HUES48 (cell line): ENCODE data around the gene ZDHHC8.

Experiments
- H3K27ac ChIP-seq: one replicate; pipeline ENCODE4 v1.7.0; 2013; ENCODE audit warnings: low read depth, low read length, inconsistent platforms
- H3K27me3 ChIP-seq: 2 replicates; pipeline ENCODE4 v1.6.1; 2013; ENCODE audit warnings: mild to moderate bottlenecking, low read length; ENCODE audit not compliant: control insufficient read depth, insufficient read depth
- H3K36me3 ChIP-seq: 2 replicates; pipeline ENCODE4 v1.6.1; 2013; ENCODE audit warnings: low read length; ENCODE audit not compliant: control insufficient read depth, insufficient read depth
- H3K4me1 ChIP-seq: 2 replicates; pipeline ENCODE4 v1.6.1; 2013; ENCODE audit warnings: mild to moderate bottlenecking, low read length; ENCODE audit not compliant: control insufficient read depth, insufficient read depth
- H3K4me3 ChIP-seq: 2 replicates; pipeline ENCODE4 v1.5.1; 2013; ENCODE audit warnings: mild to moderate bottlenecking, low read depth, low read length
- H3K9ac ChIP-seq: 2 replicates; pipeline ENCODE4 v1.6.1; 2013; ENCODE audit warnings: mild to moderate bottlenecking, low read depth, low read length, moderate library complexity
- H3K9me3 ChIP-seq: 2 replicates; pipeline ENCODE4 v1.6.1; 2013; ENCODE audit warnings: low read length; ENCODE audit not compliant: control insufficient read depth, insufficient read depth

Gene ZDHHC8

DNA sequence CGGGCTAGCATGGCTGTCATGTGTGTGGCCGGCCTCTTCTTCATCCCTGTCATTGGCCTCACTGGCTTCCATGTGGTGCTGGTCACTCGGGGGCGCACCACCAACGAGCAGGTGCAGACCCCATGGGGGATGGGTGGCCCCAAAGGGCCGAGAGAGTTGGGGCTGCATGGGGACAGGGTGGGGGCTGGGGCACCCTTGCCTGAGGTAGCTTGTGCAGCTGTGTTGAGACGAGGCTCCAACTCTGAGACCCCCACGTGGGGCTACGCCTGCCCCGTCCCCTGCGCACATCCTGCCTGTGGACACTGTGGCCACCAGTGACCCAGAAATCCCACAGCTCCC is 8.5 kb downstream of the ZDHHC8 start:
- Histone ChIP-seq H3K27me3 (no peaks in the 10 kb centered on the region), H3K36me3 (peaks cover 10% of the 10 kb centered on the region; the same call in 1 of the 2 replicates), H3K4me3 (no peak overlapping the region), H3K9me3 (no peaks in the 10 kb centered on the region), H3K9ac (no peak overlapping the region), H3K4me1 (no peaks in the 10 kb centered on the region), H3K27ac (no peak overlapping the region)

DNA sequence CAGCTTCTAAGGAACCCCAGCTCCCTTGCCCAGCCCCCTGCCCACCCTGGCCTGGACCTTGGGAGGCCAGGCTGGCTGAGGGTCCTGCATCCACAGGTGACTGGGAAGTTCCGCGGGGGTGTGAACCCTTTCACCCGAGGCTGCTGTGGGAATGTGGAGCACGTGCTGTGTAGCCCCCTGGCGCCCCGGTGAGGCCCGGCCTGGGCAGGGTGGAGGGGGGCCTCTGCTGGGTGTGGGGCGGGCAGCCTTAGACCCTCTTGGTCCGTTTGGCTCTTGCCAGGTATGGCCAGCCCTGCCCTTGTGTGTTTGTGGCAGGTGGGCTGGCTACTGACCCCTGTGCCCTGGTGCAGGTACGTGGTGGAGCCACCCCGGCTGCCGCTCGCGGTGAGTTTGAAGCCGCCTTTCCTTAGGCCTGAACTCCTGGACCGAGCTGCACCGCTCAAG is 8.9 kb downstream of the ZDHHC8 start:
- Histone ChIP-seq H3K27ac (no peak overlapping the region), H3K27me3 (no peaks in the 10 kb centered on the region), H3K9ac (no peak overlapping the region), H3K9me3 (no peaks in the 10 kb centered on the region), H3K4me3 (no peak overlapping the region), H3K36me3 (peaks cover 10% of the 10 kb centered on the region; the same call in 1 of the 2 replicates), H3K4me1 (no peaks in the 10 kb centered on the region)

DNA sequence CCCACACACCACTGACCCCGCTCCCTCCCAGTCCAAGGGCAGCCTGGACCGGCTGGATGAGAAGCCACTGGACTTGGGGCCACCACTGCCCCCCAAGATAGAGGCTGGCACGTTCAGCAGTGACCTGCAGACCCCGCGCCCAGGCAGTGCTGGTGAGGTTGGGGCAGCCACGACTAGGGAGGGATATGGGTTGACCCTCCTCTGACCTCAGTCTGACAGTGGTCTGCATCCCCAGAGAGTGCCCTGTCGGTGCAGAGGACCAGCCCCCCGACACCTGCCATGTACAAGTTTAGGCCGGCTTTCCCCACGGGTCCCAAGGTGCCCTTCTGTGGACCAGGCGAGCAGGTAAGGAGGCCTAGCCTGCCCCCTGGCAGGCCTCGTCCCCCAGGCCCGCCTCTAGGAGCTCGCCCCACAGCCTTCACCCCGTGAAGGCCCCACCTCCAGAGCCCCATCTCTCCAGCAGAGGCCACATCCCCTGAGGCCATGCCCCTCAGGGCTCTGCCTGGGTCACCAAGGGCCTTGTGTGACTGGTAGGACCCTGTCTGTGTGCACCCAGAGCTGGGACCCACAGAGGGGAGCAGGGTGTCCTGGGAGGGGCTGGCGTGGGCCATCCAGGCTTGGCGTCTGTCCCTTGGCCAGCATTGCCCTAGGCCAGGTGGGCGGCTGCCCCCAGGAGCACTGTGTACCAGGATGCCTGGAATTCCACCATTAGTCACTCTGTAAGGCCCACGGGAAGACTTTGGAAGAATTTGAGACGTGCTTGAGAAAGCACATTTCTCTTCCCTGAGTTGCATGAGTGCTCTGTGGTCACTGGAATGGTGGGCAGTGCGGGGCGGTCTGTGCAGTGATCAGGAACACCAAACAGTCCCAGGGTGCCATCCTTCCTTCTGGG is 9.8 kb downstream of the ZDHHC8 start:
- Histone ChIP-seq H3K27me3 (no peaks in the 10 kb centered on the region), H3K4me3 (no peak overlapping the region), H3K36me3 (peaks cover 10% of the 10 kb centered on the region; the same call in 1 of the 2 replicates), H3K27ac (no peak overlapping the region), H3K4me1 (no peaks in the 10 kb centered on the region), H3K9me3 (no peaks in the 10 kb centered on the region), H3K9ac (no peak overlapping the region)

DNA sequence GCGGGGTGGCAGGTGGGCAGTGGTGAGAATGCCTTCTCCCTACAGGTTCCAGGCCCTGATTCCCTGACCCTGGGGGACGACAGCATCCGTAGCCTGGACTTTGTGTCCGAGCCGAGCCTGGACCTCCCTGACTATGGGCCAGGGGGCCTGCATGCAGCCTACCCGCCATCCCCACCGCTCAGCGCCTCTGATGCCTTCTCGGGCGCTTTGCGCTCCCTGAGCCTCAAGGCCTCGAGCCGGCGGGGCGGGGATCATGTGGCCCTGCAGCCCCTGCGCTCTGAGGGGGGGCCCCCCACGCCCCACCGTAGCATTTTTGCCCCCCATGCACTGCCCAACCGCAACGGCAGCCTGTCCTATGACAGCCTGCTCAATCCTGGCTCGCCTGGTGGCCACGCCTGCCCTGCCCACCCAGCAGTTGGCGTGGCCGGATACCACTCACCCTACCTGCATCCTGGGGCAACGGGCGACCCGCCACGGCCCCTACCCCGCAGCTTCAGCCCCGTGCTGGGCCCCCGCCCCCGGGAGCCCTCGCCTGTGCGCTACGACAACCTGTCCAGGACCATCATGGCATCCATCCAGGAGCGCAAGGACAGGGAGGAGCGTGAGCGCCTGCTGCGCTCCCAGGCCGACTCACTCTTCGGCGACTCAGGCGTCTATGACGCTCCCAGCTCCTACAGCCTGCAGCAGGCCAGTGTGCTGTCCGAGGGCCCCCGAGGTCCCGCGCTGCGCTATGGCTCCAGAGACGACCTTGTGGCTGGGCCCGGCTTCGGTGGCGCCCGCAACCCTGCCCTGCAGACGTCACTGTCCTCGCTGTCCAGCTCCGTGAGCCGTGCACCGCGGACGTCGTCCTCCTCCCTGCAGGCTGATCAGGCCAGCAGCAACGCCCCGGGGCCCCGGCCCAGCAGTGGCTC is 11.4 kb downstream of the ZDHHC8 start:
- Histone ChIP-seq H3K9ac (no peak overlapping the region), H3K36me3 (peaks cover 10% of the 10 kb centered on the region; the same call in 1 of the 2 replicates), H3K9me3 (no peaks in the 10 kb centered on the region), H3K4me1 (no peaks in the 10 kb centered on the region), H3K4me3 (no peak overlapping the region), H3K27ac (no peak overlapping the region), H3K27me3 (no peaks in the 10 kb centered on the region)

DNA sequence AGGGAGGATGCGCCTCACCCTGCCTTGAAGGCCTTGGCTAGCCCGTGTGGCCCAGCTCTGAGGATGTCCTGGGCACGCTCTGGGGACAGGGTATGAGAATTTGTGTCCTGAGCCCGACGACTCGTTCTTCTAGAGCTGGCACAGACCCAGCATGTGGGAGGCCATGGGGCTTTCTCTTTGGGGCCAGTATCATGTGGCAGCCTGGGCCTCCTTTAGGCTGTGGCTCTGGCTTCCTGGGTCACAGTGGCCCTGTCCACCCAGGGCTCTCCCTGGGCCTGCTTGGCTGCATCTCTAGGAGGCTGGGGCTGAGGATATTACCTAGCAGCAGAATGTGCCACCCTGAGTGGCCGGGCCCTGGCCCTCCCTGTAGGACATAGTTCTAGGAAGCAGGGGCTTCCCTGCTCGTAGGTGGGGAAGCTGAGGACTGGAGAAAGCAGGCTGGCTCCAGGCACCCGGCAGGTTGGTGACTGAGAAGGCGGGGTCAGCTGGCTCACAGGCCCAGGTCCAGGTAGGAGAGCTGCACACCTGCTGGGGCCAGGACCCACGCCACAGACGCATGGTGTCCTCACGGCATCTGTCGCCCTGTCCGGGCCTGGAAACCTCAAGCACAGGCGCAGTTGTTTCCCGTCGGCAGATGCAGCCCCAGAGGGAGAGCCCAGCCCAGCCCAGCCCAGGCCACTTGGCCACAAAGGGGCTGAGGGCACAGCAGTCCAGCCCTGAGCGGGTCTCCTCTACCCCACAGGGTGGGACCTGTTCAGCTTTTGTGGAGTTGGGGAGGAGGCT is 12.5 kb downstream of the ZDHHC8 start:
- Histone ChIP-seq H3K4me1 (no peaks in the 10 kb centered on the region), H3K27ac (no peak overlapping the region), H3K4me3 (no peak overlapping the region), H3K36me3 (peaks cover 10% of the 10 kb centered on the region; the same call in 1 of the 2 replicates), H3K9ac (no peak overlapping the region), H3K9me3 (no peaks in the 10 kb centered on the region), H3K27me3 (no peaks in the 10 kb centered on the region)

DNA sequence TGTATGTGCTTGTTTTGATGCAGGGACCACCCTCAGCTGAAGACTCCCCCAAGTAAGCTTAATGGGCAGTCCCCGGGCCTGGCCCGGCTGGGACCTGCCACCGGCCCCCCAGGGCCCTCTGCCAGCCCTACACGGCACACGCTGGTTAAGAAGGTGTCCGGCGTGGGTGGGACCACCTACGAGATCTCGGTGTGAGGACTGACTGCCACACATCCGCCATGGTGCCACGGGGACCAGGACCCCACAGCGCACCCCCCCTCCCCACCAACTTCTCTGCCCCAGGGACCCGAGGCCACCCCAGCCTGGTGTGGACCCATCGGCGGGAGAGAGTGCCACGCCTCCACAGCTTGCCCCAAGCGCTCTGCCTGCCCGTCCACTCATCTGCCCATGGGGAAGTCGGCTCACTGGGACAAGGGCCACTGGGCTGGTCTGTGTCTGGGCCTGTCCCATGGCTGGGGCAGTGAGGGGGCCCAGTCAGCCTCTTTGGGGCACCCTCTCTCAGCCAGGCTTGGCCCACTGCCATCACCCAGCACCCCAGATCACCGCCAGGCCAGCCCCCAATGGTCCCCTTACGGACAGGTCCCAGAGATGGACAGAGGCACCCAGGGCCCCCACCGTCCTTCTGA is 13.7 kb downstream of the ZDHHC8 start:
- H3K36me3 ChIP-seq: peaks cover 2% of the 10 kb centered on the region; the same call in 1 of the 2 replicates
- H3K9me3 ChIP-seq: no peaks in the 10 kb centered on the region
- no peaks in the 10 kb centered on the region for H3K4me1 ChIP-seq
- no peaks in the 10 kb centered on the region for H3K27me3 ChIP-seq
- H3K4me3 ChIP-seq: no peak overlapping the region
- H3K27ac ChIP-seq: no peak overlapping the region
- H3K9ac ChIP-seq: no peak overlapping the region

DNA sequence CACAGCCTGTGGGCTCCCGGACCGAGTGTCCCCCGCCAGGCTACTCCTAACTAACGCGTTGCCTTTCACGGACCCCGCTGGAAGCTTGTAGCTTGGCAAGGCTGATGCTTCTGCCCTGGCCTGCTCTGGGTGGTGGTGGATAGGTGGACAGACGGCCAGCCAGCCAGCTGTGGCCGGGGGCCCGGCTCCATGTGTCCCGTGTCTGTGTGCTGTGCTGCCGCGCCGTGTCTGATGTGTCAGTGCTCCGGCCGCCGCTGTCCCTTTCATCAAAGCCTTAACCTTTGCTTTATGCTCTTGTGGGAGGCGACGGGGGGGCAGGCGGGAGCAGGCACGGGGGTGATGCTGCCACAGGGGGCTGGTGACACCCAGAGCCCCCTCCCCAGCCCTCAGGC is 14.2 kb downstream of the ZDHHC8 start:
- Histone ChIP-seq H3K4me1 (no peaks in the 10 kb centered on the region), H3K4me3 (no peak overlapping the region), H3K27me3 (no peaks in the 10 kb centered on the region), H3K36me3 (peaks cover 2% of the 10 kb centered on the region; the same call in 1 of the 2 replicates), H3K9ac (no peak overlapping the region), H3K27ac (no peak overlapping the region), H3K9me3 (no peaks in the 10 kb centered on the region)

DNA sequence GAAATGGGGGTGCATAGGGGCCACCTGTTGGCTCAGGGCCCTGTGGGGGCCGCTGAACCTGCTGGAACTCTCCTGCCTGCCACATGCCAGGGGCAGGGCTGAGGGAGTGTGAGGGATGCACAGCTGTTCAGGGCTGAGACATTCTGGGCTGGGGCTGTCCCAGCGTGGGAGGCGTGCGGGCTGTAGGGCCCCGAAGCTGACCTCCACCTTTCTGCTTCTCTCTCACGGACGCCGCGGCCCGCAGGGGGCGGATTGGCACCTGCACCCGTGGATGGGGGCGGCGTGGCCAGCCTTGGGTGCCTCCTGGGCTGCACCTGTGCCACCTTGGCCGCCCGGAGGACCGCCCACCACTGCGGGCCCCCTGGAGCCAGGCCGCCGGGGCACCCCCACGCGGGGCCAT is 15.2 kb downstream of the ZDHHC8 start:
- Histone ChIP-seq H3K9me3 (no peaks in the 10 kb centered on the region), H3K27ac (no peak overlapping the region), H3K9ac (no peak overlapping the region), H3K4me1 (no peaks in the 10 kb centered on the region), H3K4me3 (no peak overlapping the region), H3K36me3 (0 out of 2 replicates have a peak, but pooled peaks cover 2% of the 10 kb centered on the region), H3K27me3 (no peaks in the 10 kb centered on the region)

DNA sequence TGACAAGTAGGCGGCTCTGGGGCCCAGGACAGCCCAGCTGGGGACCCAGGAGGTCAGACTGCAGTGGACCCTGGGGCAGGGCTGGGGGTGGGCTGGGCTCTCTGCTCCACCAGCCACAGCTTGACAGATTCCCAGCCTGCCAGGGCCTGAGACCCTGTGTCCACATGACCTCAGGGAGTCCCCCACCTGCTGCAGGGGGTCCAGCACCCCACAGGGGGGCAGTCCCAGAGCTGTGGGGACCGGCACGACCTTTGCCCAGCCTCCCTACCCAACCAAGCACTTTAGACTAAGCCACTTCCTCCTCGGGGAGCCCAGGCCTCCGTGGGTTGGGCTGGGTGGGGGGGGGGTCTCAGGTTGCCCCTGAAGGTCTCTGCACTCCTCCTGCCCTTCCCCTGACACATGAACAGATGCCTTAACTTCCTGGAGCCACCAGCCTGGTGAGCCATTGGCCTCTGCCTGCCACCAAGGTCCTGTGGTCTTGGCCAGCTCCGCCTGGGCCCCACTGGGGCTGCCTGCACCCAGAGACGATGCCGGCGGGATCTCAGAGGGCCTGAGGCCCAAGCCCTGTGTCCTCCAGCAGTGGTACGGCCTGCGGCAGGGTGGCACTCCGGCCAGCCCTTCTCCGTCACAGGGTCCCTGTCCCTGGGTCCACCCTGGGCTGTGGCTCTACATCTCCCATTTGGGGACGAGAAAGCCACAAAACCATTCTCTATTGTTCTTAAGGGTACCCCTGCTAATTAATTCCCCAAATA is 15.8 kb downstream of the ZDHHC8 start:
- H3K4me1 ChIP-seq: no peaks in the 10 kb centered on the region
- H3K4me3 ChIP-seq: no peak overlapping the region
- H3K27ac ChIP-seq: no peak overlapping the region
- H3K27me3 ChIP-seq: no peaks in the 10 kb centered on the region
- H3K9me3 ChIP-seq: no peaks in the 10 kb centered on the region
- no peak overlapping the region for H3K9ac ChIP-seq
- H3K36me3 ChIP-seq: no peaks in the 10 kb centered on the region

DNA sequence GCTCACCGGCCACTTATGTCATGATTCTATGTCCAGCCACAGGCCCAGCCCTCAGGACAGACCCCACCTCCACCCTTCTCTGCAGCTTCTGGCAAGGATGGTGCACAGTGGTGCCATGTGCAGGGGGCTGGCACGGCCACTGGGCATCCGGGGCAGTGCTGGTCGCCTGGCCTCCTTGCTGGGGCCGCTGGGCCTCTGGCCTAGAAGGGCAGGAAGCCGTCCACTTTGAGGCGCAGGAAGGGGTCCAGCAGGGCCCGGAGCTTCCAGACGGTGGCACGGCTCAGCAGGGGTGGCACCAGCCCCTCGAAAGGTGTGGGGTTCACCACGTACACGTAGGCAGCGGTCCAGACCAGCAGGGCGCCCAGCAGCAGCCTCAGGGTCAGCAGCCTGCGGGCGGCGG is 16.8 kb downstream of the ZDHHC8 start:
- no peaks in the 10 kb centered on the region for H3K36me3 ChIP-seq
- H3K27me3 ChIP-seq: no peaks in the 10 kb centered on the region
- H3K4me1 ChIP-seq: no peaks in the 10 kb centered on the region
- H3K4me3 ChIP-seq: no peak overlapping the region
- H3K27ac ChIP-seq: no peak overlapping the region
- H3K9me3 ChIP-seq: no peaks in the 10 kb centered on the region
- no peak overlapping the region for H3K9ac ChIP-seq
